GM21528 (cell line): ENCODE results near the gene XPO6.

Source experiments
- ATAC-seq: cut with Tn5 transposase; IDR thresholded peaks from one replicate; pipeline ENCODE4 v1.9.1; 2021; ENCODE audit warnings: mild to moderate bottlenecking, moderate library complexity; ENCODE audit not compliant: unreplicated experiment, low FRiP score

Gene XPO6

GRCh38 chr16:28069971-28070794, 141.6 kb downstream of the XPO6 start:
- no peak for ATAC-seq

GRCh38 chr16:28068976-28069375, 142.8 kb downstream of the XPO6 start:
- no peak for ATAC-seq

- no peak for ATAC-seq
Measured at GRCh38 chr16:28067604-28068379, 144.0 kb downstream of the XPO6 start.

DNA sequence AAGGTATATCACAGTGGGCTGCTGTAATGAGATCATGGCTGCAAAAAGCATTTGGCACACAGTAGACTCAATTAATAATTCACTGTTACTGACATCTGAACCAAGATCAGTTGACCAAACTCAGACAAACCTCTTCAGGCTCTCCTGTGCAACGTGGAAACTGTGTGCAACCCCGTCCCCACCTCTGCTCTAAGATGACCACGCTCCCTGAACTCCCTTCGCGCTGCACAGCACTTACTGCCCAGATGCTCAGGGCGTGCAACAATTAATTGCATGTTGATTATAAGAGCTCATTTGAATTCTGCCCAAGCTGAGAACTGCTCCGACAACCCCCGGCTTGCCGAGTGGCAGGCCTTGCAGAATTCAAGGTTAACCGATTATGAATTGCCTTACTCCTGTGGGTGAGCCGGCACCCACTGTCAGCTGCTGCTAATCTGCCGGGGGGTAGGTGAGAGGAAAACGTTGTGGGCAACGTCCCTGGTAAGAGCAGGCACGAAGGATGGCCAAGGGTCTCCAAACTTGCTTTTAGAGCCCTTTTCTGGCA, 147.0 kb downstream of the XPO6 start:
- ATAC-seq, result no peak

DNA sequence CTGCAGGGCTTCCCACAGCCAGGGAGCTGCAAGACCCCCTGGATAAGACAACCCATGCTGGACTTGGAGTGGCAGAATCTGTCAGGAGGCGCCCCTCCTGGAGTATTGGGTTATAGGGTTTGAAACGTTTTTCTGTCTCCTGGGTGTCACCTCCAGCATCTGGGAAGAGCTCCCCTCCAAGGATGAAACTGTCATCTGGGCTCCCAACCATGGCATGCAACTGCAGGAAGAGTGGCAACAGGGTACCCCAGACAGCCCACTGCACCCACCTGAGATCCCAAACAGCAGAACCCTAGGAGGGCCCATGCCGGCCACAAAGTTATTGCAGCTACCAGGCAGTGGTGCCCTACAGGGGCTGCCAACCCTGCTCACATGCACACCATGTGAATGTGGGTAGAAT, 147.6 kb downstream of the XPO6 start:
- no peak for ATAC-seq

GRCh38 chr16:28063591-28064061, 148.1 kb downstream of the XPO6 start, which contains the start of gene GSG1L:
TSS of gene GSG1L (minus strand) at chr16:28063714. CDS start at chr16:28063424, 290 bp downstream.
- no peak for ATAC-seq

GRCh38 chr16:28062847-28063521, 148.8 kb downstream of the XPO6 start:
- ATAC-seq, result no peak

GRCh38 chr16:28062261-28062846, 149.4 kb downstream of the XPO6 start:
- ATAC-seq, result no peak

DNA sequence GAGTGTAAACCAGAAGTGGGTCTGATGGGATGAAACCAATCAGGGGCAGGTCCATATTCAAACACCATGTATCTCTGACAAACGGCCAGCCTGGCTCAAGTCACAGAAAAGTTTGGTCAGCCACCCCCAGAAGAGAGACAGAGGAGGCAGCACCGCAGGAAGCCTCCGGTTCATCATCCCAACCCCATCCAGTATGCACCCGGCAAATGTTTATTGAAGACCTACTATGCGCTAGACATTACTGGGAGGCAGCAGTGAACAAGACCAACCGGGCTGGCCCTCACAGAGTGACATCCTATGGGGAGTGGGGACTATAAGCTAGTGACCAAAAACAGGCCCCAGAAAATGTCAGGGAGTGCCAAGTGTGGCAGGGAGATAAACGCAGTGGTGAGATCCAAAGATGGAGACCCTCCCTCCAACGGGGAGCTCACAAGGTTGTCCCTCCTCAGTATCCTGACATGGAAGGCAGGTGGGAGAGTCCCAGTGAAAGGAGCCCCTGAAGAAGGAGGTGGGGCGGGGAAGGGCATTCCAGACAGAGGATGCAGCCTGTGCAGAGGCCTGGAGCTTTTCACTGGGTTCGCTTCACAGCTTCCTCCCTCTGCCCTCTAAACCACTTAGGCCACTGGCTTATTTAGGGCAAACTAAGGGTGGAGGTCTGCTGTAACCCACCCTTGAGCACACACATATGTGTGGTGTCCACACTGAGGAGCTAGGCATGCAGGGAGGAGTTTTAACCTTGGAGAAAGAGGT, 150.2 kb downstream of the XPO6 start:
- ATAC-seq, result no peak

DNA sequence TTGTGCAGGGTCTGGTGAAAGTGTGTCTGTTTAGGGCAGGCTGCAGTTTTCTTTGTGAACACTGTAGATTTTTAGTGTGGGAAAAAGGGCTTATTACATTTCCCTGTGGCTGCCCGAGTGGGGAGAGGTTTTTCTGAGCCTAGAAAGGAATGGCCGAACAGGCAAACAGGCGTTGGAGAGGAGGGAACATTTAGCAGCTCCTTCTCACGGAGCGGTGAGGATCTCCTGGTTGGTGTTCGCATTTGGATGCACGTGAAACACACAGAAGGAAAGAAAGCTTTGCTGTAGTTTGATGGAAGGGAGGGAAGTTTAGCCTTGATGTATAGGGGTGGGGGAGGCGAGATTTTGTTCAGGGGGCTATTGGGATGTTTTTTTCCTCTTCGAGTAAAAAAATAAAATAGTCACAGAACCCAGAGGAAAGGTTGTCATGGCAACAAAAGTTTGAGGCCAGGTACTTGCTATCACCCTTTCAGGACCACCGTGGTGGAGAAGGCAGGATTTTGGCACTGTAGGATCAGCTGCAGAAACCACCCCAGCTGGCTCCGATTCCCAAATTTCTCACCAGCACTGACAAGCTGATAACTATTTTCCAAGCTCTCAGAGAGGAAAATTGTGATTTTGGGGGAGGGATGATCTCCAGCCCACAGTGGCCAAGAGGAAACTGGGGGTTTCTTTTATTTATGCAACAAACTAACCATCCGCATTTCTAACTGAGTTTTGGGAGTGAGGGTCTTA, 151.8 kb downstream of the XPO6 start:
- no peak for ATAC-seq

DNA sequence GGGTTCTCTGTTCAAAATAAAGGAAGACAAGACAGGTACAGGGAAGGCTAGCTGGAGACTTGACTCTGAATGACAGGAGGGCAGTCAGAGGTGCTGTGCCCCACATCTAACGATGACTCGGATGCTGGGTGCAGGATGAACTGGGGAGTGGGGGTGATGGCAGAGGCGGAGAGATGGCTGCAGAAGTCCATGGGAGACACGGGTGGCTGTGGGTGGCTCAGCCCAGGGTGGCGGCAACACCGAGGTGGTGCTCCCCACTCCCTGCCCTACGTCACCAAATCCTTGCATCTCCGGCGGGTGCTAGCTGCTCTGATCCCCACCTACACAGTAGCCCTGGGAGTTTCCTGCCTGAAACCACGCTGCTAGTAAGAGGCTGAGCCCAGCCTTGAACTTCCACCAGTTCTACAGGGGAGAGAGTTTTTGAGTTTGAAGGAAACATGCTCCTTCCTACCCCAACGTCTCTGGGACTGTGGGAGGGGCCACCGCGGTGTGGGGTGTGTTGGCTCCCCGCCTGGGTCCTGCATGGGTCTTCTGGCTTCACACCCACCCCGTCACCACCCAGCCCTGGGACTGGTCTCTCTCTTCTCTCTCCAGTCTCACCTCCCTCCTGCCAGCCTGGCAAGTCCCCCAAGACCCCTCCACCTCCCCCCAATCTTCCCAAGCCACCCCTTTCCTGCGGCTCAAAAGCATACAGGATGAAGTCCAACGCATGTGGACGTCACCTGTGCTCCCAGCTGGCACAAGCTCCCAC, 152.8 kb downstream of the XPO6 start:
- ATAC-seq, result no peak

DNA sequence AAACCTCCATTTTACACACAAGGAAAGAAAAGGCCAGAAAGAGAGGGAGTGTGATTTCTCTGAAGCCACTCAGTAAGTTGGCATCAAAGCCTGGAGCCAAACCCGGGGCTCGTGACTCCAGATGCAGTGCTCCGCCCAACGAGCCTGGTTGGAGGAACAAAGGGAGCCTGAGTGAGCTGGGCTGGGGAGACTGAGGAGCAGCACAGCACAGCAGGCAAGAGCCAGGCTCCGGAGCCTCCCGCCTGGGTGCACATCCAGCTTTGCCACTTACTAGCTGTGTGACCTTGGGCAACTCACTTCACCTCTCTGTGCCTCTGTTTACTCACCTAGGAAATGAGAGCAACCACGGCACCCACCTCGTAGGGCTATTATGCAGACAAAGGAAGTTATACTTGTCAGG, 153.8 kb downstream of the XPO6 start:
- no peak for ATAC-seq

- ATAC-seq, result no peak
Measured at GRCh38 chr16:28053461-28053860, 158.3 kb downstream of the XPO6 start.

DNA sequence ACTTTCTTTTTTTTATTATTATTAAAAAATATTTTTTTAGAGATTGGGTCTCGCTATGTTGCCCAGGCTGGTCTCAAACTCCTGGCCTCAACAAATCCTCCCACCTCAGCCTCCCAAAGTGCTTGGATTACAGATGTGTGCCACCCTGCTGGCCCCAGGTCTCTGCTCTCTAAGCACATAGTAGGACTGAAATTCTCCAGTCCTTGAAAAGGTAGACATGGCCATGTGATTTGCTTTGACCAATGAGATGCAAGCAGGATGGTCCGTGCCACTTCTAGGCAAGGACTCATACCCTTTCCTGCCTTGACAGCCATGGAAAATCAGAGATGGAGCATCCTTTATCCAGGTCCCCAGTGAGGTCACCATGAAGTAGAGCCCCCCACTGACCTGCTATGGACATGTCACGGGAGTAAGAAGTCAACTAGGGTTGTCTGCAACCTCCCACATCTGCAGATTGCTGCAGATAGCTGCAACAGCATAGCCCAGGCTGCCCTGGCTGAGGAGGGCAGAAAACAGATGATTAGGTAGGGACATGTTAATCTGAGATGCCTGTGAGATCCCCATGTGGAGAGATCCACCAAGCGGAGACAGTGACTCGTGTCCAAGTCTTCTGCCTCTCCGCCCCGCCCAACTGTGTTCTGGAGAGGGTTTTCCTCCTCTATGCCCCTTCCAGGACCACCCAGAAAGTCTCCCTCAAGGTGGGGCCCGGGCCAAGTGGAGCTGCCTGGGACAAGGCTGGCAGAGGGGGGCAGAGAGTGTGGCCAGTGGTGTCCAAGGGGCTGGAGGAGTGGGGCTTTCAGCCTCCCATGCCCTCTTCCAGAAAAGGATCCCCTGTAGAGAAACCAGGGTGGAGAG, 159.3 kb downstream of the XPO6 start:
- ATAC-seq, result no peak

- ATAC-seq, result no peak
Measured at GRCh38 chr16:28051486-28051885, 160.3 kb downstream of the XPO6 start.
